ENCODE data around the gene ZNF365.
"Not testable (repeated sequence)": the region's sequence is repeated elsewhere in the genome, so short reads cannot be mapped to it uniquely, and the experiment has no call there.

Gene ZNF365

DNA sequence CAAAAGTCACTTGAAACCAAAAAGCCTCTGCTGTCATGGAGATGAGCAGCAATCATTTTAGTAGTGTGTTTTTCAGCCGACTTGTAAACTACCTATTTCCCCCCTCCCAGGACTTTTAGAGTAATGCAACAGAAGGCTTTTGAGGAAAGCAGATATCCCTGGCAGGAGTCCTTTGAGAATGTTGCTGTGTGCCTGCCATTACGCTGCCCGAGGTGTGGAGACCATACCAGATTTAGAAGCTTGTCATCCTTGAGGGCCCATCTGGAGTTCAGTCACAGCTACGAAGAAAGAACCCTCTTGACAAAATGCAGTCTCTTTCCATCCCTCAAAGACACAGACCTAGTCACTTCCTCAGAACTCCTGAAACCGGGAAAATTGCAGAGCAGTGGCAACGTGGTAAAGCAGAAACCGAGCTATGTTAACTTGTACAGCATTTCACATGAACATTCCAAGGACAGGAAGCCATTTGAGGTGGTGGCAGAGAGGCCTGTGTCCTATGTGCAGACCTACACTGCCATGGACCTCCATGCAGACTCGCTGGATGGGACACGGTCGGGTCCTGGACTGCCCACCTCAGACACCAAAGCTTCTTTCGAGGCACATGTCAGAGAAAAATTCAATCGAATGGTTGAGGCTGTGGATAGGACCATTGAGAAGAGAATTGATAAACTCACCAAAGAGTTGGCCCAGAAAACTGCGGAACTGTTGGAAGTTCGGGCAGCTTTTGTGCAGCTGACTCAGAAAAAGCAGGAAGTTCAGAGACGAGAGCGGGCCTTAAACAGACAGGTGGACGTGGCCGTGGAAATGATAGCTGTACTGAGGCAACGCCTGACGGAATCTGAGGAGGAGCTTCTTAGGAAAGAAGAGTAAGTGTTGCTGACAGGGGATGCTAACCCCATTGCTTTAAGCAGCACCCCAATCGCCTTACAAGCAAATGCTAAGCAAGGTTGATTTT lies 2.2 kb downstream of the ZNF365 start:
- in situ Hi-C loops (cut with MboI; ENCODE audit: low sequenced_read_pairs) = no loop called here

DNA sequence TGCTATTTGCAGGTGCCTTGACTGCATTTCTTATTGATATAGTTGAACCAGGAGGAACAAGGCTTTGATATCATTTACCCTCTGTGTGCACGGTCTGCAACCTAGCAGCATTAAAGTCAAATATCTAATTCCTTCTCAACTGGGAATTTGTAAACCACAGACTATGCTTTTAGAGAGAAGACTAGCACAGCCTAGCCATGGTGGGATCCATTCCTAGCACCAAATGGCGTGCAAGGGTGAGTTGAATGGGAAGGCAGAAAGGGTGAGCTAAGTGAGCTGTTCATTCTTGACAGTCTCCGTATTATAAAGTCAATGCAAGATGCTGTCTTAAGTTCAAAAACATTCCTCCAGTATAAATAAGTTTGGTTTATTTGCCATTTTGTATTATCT lies 2.9 kb downstream of the ZNF365 start:
- in situ Hi-C loops (cut with MboI; ENCODE audit: low sequenced_read_pairs) = no loop called here

DNA sequence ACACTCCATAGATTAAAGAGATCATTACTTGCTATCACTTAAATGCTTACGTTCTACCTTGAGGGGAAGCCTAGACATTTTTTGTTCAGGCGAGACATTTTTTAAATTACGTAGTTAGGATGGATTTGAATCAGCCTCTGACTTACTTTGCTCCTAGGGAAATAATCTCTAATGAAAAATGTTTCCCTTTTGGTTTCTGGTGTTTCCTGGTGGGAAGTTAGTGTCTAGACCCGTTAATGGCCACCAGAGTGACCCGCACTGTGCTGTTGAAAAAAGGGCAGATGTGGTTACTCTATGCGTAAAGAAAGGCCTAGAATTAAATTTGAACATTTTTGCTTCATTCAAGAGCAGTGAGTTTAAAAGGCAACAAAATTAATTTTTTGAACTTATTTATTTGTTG lies 3.8 kb downstream of the ZNF365 start:
- in situ Hi-C loops (cut with MboI; ENCODE audit: low sequenced_read_pairs) = no loop called here

DNA sequence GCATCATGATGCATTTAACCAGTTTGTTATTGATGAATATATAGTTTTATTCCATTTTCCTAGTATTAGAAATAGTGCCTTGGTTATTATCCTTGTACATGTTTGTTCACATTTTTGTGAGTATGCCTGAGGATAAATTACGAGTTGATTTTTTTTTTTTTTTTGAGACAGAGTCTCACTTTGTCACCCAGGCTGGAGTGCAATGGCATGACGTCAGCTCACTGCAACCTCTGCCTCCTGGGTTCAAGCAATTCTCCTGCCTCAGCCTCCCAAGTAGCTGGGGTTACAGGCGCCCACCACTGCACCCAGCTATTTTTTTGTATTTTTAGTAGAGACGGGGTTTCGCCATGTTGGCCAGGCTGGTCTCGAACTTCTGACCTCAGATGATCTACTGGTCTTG lies 4.7 kb downstream of the ZNF365 start:
- in situ Hi-C loops (cut with MboI; ENCODE audit: low sequenced_read_pairs) = not testable (repeated sequence)

DNA sequence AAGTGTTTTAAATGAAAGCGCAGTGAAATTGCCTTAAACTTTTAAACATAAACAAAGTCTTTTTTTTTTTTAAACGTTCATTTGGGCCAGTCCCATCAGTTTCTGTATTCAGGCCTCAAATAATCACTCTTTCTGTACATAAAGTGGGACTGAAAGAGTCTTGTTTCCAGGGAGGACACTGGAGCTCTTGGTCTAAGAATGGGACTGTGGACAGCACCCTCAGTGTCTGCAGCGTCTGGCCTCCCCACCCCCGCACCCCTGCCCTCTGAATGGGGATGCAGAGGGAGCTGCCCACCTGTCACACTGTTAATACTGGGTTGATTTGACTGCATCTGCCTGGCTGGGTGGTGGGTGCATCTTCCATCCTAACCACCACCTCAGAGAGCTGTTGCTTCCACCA lies 5.2 kb downstream of the ZNF365 start:
- in situ Hi-C loops (cut with MboI; ENCODE audit: low sequenced_read_pairs) = no loop called here

DNA sequence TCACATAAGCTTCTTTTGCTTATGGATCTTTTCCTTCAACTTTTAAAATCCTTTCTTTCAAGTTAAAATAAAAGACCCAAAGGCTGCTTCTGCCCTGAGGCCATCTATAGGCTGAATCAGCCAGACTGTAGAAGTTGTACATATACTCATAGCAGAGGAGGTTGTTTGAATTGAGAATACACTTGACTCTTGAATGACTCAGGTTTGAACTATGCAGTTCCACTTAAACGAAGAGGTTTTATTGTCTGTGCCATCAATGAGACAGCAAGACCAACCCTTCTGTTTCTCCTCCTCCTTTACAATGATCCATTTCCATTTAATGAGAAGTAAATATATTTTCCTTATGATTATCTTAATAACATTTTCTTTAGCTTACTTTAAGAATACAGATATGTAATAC lies 5.8 kb downstream of the ZNF365 start:
- in situ Hi-C loops (cut with MboI; ENCODE audit: low sequenced_read_pairs) = no loop called here

DNA sequence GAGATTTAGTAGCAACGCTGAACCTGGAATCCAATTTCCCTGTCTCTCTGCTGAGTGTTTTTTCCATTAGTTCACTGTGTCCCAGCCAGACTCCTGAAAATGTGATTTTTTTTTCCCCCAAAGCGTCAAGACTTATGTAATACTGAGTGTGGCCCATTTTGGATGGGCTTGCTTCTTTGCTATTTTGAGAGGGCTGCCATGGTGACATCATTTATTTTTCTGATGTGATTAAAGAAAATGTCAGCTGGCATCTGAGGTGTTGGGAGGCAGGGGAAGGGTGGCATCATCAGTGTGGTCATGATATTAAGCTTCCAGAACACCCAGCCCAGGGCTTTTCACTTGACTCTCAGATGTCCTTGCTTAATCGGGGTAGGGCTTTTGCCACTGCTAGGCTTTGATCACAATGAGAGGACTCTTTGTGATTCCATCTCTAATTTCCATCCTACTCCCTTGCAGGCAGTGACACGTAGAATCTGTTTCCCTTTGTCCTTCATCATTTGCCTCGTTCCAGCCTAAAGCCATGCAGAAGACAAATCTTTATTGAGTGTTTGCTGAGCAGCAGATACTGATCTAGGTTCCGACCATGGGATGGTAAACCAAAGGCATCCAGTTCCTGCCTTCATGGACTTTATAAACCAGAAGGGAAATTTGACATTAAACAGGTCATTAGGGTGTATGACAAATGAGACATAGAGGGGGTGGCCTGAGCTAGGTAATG lies 7.4 kb downstream of the ZNF365 start:
- in situ Hi-C loops (cut with MboI; ENCODE audit: low sequenced_read_pairs) = no loop called here

DNA sequence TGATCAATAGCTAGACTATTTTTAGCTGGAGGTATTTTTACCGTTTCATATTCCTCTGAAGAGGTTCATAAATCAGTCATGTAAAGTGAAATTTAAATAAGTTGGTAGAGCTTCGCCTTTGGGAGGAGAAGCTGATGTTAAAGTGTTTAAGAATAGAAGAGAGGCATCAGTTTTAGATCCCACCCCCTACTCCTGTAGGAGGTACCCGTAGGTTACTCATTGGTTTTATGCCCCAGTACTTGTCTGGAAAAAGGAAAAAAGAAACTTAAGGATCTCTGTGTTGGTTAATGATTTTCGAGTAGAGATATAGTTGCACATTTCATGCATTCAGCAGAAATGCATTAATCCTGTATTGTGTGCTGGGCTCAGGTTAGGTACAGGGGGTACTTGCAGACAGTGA lies 8.7 kb downstream of the ZNF365 start:
- in situ Hi-C loops (cut with MboI; ENCODE audit: low sequenced_read_pairs) = no loop called here

DNA sequence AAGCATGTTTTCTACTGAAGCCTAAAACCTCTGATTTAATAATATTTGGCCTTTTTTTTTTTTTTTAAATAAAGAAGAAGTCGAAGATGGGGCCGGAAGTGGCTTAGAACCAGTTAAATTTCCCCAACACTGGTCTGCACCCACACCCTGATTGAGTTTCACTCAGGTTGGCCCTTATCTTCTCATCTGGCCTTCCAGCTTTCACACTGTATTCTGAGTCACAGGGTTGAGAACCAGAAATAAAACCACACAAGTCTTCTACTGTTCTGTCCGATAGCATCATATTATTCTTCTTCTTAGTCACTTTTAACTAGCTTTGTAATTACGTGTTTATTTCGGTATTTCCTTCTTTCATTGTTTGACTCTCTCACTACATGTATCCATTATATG lies 9.9 kb downstream of the ZNF365 start:
- in situ Hi-C loops (cut with MboI; ENCODE audit: low sequenced_read_pairs) = no loop called here

DNA sequence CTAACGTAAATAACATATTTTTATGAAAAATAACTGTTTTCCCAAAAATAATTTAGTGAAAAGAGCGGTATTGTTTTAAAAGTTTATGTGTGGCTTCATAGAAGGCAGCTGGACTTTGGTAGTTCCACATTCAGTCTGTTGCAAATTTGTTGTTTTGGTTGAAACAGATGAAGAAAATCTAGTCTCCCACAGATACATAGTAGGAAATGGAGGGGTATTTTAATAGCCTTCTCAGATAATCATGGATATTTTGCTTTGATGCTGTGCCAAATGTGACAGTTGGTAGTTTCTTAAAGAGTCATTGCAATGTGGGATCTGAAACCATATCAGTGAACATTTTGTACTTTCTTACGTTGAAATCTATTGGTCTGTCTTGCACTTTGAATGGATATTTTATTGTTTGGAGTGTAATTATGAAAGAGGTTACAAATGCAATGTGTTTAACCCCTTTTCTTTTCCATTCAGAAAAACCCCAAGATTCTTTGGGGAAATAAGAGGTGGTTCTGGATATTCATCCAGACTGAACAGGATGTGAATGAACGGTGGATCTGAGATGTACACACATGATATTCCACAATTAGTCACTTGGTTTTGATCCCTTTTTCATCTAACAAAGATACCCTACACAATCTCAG lies 10.4 kb downstream of the ZNF365 start:
- in situ Hi-C loops (cut with MboI; ENCODE audit: low sequenced_read_pairs) = no loop called here

DNA sequence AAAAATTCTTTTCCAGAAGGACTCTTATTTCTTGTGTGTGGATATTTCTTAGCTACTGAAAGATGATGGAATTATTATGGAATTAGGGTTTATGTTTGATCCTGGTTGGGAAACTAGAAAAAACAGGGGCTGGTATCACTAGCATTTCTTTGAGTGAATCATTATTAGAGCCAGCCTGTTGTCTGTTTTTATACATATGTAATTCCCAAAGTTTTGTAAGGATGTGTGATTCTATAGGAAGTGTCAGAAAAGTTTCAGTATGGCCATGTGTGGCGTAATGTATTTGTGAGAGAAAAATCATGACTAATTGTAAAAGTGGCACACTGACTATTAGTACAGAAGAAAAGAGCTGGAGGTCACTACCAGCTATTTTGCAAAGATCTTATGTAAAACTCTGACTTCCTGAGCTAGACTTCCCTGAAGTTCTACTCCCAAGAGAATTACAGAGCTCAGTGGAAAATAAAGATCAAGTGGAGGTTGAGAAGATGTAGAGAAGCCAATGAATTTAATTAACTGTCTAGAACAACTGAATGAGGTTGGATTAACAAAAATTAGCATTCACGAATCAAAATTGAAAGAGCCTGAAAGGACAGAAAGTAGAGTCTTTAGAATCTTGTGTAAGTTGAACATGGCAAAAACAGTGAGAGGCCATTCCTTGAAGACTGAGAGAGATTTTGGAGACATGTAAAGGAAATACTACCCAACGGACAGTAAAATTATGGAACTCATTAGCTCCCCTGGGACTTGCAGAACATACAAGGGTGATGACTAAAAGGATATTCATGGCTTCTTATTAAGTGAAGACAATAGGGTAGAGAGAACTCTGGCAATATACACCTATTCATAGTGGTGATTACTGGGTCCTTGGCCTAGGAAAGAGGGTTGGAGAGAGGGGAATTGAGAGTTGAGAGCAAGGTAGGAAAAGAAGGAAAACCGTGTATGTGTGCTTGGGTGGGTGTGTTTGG lies 12.5 kb downstream of the ZNF365 start:
- in situ Hi-C loops (cut with MboI; ENCODE audit: low sequenced_read_pairs) = no loop called here

DNA sequence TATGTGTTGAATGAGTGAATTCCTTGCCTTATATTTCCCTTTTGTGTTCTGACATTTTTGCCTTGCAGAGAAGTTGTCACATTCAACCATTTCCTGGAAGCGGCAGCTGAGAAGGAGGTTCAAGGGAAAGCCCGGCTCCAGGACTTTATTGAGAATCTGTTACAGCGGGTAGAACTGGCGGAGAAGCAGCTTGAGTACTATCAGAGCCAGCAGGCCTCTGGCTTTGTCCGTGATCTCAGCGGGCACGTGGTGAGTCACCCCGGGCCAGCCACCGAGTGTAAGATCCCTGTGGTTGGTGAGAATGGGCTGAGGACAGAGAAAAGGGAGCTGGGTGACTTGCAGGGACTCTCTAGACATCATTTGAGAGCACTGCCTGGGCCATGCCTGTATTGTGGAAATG lies 14.2 kb downstream of the ZNF365 start:
- in situ Hi-C loops (cut with MboI; ENCODE audit: low sequenced_read_pairs) = no loop called here

DNA sequence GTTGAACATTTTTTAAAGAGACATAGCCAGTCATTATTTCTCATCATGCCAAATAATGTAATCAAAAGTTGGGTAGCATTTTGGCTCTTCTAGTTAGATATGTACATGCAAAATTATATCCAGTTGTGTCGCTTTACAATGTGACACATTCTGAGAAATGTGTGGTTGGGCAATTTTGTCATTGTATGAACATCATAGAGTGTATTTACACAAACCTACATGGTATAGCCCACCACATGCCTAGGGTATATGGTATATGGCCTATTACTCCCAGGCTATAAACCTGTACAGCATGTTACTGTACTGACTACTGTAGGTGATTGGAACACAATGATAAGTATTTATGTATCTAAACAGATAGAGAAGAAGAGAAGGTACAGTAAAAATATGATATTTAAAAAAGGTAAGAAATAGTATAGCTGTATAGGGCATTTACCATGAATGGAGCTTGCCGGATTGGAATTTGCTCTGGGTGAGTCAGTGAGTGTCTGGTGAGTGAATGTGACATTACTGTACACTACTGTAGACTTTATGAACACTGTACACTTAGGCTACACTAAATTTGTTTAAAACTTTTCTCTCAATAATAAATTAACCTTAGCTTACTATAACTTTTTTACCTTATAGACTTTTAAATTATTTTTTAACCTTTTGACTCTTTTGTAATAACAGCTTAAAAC lies 16.5 kb downstream of the ZNF365 start:
- in situ Hi-C loops (cut with MboI; ENCODE audit: low sequenced_read_pairs) = no loop called here

DNA sequence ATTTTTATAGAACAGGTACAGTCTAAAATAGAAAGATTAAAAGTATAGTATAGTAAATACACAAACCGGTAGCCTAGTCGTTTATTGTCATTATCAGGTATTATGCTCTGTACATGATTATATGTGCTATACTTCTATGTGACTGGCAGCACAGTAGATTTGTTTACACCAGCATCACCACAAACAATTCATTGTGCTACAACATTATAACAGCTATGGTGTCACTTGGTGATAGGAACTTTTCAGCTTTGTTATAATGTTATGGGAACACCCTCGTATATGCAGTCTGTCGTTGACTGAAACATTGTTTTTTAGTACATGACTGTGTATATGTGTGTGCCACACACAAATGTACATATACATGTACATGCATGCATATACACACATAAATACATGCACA lies 19.1 kb downstream of the ZNF365 start:
- in situ Hi-C loops (cut with MboI; ENCODE audit: low sequenced_read_pairs) = no loop called here

DNA sequence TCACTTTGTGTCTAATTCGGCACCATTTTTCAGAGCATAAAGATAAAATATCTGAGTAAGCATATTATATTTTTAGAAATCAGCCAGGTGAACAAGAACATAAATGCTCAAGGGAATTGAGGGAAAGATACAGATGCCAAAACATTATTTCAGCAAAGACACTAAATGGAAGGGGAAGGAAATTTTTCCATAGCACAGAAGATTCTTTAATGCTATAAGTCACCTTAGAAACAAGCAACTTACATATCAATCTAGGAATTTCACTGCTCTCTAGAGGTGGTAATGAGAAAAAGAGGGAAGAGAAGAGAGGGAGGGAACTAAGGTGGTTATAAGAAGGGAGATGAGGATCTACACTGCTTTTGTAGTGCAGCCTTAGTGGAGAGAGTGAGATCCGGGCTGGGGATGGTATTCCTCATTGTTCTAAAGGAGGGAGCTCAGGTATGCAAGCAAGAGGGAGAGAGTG lies 20.4 kb downstream of the ZNF365 start:
- in situ Hi-C loops (cut with MboI; ENCODE audit: low sequenced_read_pairs) = no loop called here

DNA sequence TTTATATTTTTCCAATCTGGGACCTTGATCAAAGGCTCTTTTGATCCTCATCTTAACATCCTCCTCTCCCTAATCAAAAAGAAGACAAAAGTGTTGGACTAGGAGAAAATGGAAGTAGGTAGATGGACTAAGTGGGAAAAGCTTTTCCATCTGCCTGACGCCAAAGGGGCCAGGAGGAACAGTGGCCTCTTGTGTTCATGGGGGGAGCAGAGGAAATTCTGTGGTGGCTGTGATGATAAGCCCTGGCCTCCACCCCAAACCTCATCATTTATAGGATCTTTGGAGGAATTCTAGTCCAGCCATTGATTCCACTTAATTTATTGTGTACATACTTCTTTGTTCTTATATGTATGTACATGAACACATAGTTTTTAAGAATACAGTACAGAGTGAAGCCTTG lies 21.7 kb downstream of the ZNF365 start:
- in situ Hi-C loops (cut with MboI; ENCODE audit: low sequenced_read_pairs) = no loop called here

DNA sequence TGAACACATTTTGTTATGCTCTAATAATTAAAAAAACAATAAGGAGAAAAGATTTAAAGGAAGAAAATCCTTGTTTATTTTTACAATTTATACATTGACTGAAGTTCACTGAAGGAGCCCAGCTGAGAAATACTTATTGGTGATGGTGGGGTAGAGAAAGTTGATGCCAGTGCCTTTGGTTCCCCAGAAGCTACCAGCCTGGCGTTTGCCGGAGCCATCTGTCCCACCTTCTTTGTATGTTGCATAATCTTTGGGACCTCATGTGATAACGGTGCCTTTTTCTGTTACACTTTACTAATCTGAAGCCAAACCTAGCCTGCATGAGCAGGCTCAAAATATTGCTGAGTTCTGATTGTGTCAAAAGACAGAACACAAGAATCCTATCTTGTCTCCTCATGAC lies 22.7 kb downstream of the ZNF365 start:
- in situ Hi-C loops (cut with MboI; ENCODE audit: low sequenced_read_pairs) = no loop called here

DNA sequence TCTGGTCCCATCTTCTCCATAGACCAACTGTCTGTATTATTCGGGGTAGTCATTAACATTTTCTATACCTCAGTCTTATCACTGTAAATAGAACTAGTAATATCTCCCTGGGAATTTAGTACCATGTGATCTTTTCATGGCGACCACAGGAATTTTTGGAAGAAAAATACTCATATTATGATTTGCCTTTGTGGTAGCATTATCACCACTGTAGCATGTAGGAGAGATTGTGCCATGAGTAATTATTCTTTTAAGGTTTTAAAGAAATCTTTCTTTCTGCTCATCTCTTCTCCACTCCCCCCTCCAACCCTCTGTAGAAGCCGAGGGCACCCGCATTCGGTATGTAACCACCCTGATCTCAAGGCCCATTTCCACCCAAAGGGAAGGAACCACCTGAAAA lies 25.0 kb downstream of the ZNF365 start:
- in situ Hi-C loops (cut with MboI; ENCODE audit: low sequenced_read_pairs) = no loop called here

DNA sequence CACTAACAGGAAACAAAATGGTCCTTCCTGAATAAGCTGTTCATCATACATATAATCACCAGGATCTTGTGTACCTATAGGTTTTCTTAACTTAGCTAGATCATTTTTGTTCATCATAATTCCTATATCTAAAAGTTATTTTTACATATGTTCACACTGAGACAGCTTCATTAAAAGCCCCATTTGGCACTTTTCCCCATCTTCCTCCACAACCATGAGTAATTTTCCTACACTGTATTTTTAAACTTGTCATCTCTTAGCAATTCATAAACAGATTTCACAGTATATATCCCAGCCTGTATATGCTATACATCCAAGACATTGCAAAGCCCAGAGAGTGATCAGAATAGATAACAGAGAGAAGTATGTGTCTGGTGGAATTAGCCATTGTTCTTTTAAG lies 28.3 kb downstream of the ZNF365 start:
- in situ Hi-C loops (cut with MboI; ENCODE audit: low sequenced_read_pairs) = no loop called here

DNA sequence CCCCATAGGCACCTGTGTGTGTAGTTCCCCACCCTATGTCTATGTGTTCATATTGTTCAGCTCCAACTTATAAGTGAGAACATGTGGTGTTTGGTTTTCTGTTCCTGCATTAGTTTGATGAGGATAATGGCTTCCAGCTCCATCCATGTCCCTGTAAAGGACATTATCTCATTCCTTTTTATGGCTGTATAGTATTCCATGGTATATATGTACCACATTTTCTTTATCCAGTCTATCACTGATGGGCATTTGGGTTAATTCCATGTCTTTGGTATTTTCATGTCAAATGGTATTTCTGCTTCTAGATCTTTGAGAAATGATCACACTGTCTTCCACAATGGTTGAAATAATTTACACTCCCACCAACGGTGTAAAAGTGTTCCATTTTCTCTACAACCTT lies 36.4 kb downstream of the ZNF365 start:
- in situ Hi-C loops (cut with MboI; ENCODE audit: low sequenced_read_pairs) = not testable (repeated sequence)

Measured in HL-60/S4 (cell line).